ENCODE results near the gene DNAH1. TPM values are rescaled to one million over a fixed set of nuclear protein-coding genes. Genes with fewer than 3 reads are reported as not detected.

DNAH1 gene
- total RNA-seq, 2 experiments from 2014 or later: 5.8 to 14.2 TPM

GRCh38 chr3:52446631-52447511, 130.8 kb downstream of the DNAH1 start:
- intact Hi-C loops (cut with micrococcal nuclease; ENCODE audit: unreplicated experiment): loop anchor here (1.0 to 10.0 kb wide), 7 partner anchors 19 to 445 kb away; partner anchors contain the start of gene TLR9
- Histone ChIP-seq H3K4me1 (ENCODE audit: insufficient read depth, low read length, poor library complexity, severe bottlenecking) (no peaks in the 10 kb centered on the region), H3K9me3 (ENCODE audit: low read length) (no peaks in the 10 kb centered on the region), H3K79me2 (ENCODE audit: insufficient read depth, low read depth, low read length) (no peaks in the 10 kb centered on the region), H4K20me1 (ENCODE audit: insufficient read depth, low read length) (no peaks in the 10 kb centered on the region), H3K27ac (ENCODE audit: low read depth, low read length, poor library complexity, severe bottlenecking) (no peak overlapping the region), H3K4me2 (ENCODE audit: low read length) (no peak overlapping the region), H3K9me2 (ENCODE audit: insufficient read depth, low read length) (no peaks in the 10 kb centered on the region), H3K36me3 (ENCODE audit: insufficient read depth, low read length) (no peaks in the 10 kb centered on the region), H3K4me3 (ENCODE audit: low read depth, low read length, poor library complexity, severe bottlenecking) (no peak overlapping the region), H2AFZ (ENCODE audit: low read length) (no peak overlapping the region)
- no TSS peak for BruUV-seq (replicated peaks)
- TF ChIP-seq EZH2phosphoT487 (IDR thresholded peaks at IDR 0.05; ENCODE audit: borderline replicate concordance, low read depth, low read length) (no peak), CTCF (conservative IDR thresholded peaks at IDR 0.05; ENCODE audit: low read length) (peak; percentile 99)
- DNase-seq (ENCODE audit: low spot score): peak; percentile 84
- ChIA-PET POLR2A (interaction anchor here (1.2 to 2.9 kb wide), 3 partner anchors 19 to 34 kb away, joined by 3 to 8 read pairs (median 6); no protein-coding TSS in a partner anchor), CTCF (ENCODE audit: unreplicated experiment) (interaction anchor here (2.3 kb wide), 1 partner anchor 34 kb away, joined by 13 read pairs; no protein-coding TSS in a partner anchor)

- no peaks in the 10 kb centered on the region for H3K79me2 ChIP-seq (ENCODE audit: insufficient read depth, low read depth, low read length)
- H3K4me1 ChIP-seq (ENCODE audit: insufficient read depth, low read length, poor library complexity, severe bottlenecking): no peaks in the 10 kb centered on the region
- no peak overlapping the region for H3K27ac ChIP-seq (ENCODE audit: low read depth, low read length, poor library complexity, severe bottlenecking)
- no peak overlapping the region for H3K4me3 ChIP-seq (ENCODE audit: low read depth, low read length, poor library complexity, severe bottlenecking)
- H3K4me2 ChIP-seq (ENCODE audit: low read length): no peak overlapping the region
- H4K20me1 ChIP-seq (ENCODE audit: insufficient read depth, low read length): no peaks in the 10 kb centered on the region
- no TSS peak for BruUV-seq (replicated peaks)
- DNase-seq (ENCODE audit: low spot score): no peak
- no peaks in the 10 kb centered on the region for H3K36me3 ChIP-seq (ENCODE audit: insufficient read depth, low read length)
- ChIA-PET CTCF (ENCODE audit: unreplicated experiment) (interaction anchor here (2.3 kb wide), 1 partner anchor 35 kb away, joined by 13 read pairs; no protein-coding TSS in a partner anchor), POLR2A (interaction anchor here (0.6 to 2.9 kb wide), 4 partner anchors 19 to 78 kb away, joined by 3 to 8 read pairs (median 5); no protein-coding TSS in a partner anchor)
- no peaks in the 10 kb centered on the region for H3K9me3 ChIP-seq (ENCODE audit: low read length)
- no peaks in the 10 kb centered on the region for H3K9me2 ChIP-seq (ENCODE audit: insufficient read depth, low read length)
- TF ChIP-seq EZH2phosphoT487 (IDR thresholded peaks at IDR 0.05; ENCODE audit: borderline replicate concordance, low read depth, low read length): no peak
- no peak for TF ChIP-seq CTCF (conservative IDR thresholded peaks at IDR 0.05; ENCODE audit: low read length)
- no peak overlapping the region for H2AFZ ChIP-seq (ENCODE audit: low read length)
- intact Hi-C loops (cut with micrococcal nuclease; ENCODE audit: unreplicated experiment): loop anchor here (1.0 to 10.0 kb wide), 7 partner anchors 19 to 445 kb away; partner anchors contain the start of gene TLR9
Observed at GRCh38 chr3:52447512-52448355, 131.6 kb downstream of the DNAH1 start.

Small RNAs within 50 kb of the gene (microRNA-seq; reads per million reads assigned to microRNA genes)
- gene MIR135A1 (ENCODE audit: borderline replicate concordance) (not detected), gene MIRLET7G (ENCODE audit: borderline replicate concordance) (307,279 reads per million, percentile 100 among the genes with 10 or more reads in this experiment)

Small RNAs within 50 kb of the gene (small RNA-seq; reads per million reads assigned to genes)
- gene MIR135A1 (not detected), gene MIRLET7G (33.5 reads per million, percentile 98 among the genes with 10 or more reads in this experiment)

Other genes starting within 250 kb of the DNAH1 start
- gene POC1A, start 161.9 kb upstream of the DNAH1 start, total RNA-seq (2014; rRNA removed; shearing (Covaris generic)): 34.5 and 40.0 TPM in 2 replicates
- gene POC1A, start 161.9 kb upstream of the DNAH1 start, total RNA-seq (2022): 41.0 and 46.2 TPM in 2 replicates
- gene ALAS1, start 118.2 kb upstream of the DNAH1 start, total RNA-seq (2014; rRNA removed; shearing (Covaris generic)): 24.5 and 34.4 TPM in 2 replicates
- gene ALAS1, start 118.2 kb upstream of the DNAH1 start, total RNA-seq (2022): 43.3 and 43.6 TPM in 2 replicates
- gene TLR9, start 90.7 kb upstream of the DNAH1 start, total RNA-seq (2014; rRNA removed; shearing (Covaris generic)): 0.51 and 1.7 TPM in 2 replicates
- gene TLR9, start 90.7 kb upstream of the DNAH1 start, total RNA-seq (2022): 3.7 and 9.0 TPM in 2 replicates
- 40.0 and 52.8 TPM in 2 replicates for gene TWF2, start 77.2 kb upstream of the DNAH1 start, total RNA-seq (2014; rRNA removed; shearing (Covaris generic))
- gene TWF2, start 77.2 kb upstream of the DNAH1 start, total RNA-seq (2022): 60.2 and 64.9 TPM in 2 replicates
- gene PPM1M, start 70.6 kb upstream of the DNAH1 start, total RNA-seq (2014; rRNA removed; shearing (Covaris generic)): 1.1 and 4.4 TPM in 2 replicates
- gene PPM1M, start 70.6 kb upstream of the DNAH1 start, total RNA-seq (2022): 13.8 and 15.6 TPM in 2 replicates
- gene WDR82, start 37.7 kb upstream of the DNAH1 start, total RNA-seq (2014; rRNA removed; shearing (Covaris generic)): 27.8 and 38.5 TPM in 2 replicates
- 66.2 and 67.9 TPM in 2 replicates for gene WDR82, start 37.7 kb upstream of the DNAH1 start, total RNA-seq (2022)
- gene GLYCTK, start 28.5 kb upstream of the DNAH1 start, total RNA-seq (2014; rRNA removed; shearing (Covaris generic)): 24.5 and 28.1 TPM in 2 replicates
- gene GLYCTK, start 28.5 kb upstream of the DNAH1 start, total RNA-seq (2022): 28.6 and 29.6 TPM in 2 replicates
- 88.3 and 102 TPM in 2 replicates for gene BAP1, start 93.7 kb downstream of the DNAH1 start, total RNA-seq (2014; rRNA removed; shearing (Covaris generic))
- gene BAP1, start 93.7 kb downstream of the DNAH1 start, total RNA-seq (2022): 102 and 105 TPM in 2 replicates
- 32.9 and 33.3 TPM in 2 replicates for gene PHF7, start 94.3 kb downstream of the DNAH1 start, total RNA-seq (2014; rRNA removed; shearing (Covaris generic))
- 44.5 and 61.4 TPM in 2 replicates for gene PHF7, start 94.3 kb downstream of the DNAH1 start, total RNA-seq (2022)
- not detected in 2 replicates for gene SEMA3G, start 128.8 kb downstream of the DNAH1 start, total RNA-seq (2014; rRNA removed; shearing (Covaris generic))
- gene SEMA3G, start 128.8 kb downstream of the DNAH1 start, total RNA-seq (2022): 0.15 TPM in 1 of 2 replicates, not detected in the other
- 0.57 and 0.90 TPM in 2 replicates for gene TNNC1, start 137.7 kb downstream of the DNAH1 start, total RNA-seq (2014; rRNA removed; shearing (Covaris generic))
- gene TNNC1, start 137.7 kb downstream of the DNAH1 start, total RNA-seq (2022): 3.2 and 5.0 TPM in 2 replicates
- gene NISCH, start 139.3 kb downstream of the DNAH1 start, total RNA-seq (2014; rRNA removed; shearing (Covaris generic)): 53.8 and 60.5 TPM in 2 replicates
- gene NISCH, start 139.3 kb downstream of the DNAH1 start, total RNA-seq (2022): 73.3 and 78.5 TPM in 2 replicates
- gene STAB1, start 179.0 kb downstream of the DNAH1 start, total RNA-seq (2014; rRNA removed; shearing (Covaris generic)): not detected in 2 replicates
- gene STAB1, start 179.0 kb downstream of the DNAH1 start, total RNA-seq (2022): not detected in 2 replicates
- 132 and 144 TPM in 2 replicates for gene NT5DC2, start 217.5 kb downstream of the DNAH1 start, total RNA-seq (2014; rRNA removed; shearing (Covaris generic))
- gene NT5DC2, start 217.5 kb downstream of the DNAH1 start, total RNA-seq (2022): 110 and 118 TPM in 2 replicates
- 12.0 and 18.4 TPM in 2 replicates for gene UQCC5, start 220.3 kb downstream of the DNAH1 start, total RNA-seq (2014; rRNA removed; shearing (Covaris generic))
- gene UQCC5, start 220.3 kb downstream of the DNAH1 start, total RNA-seq (2022): 22.4 and 25.6 TPM in 2 replicates